Aorta (tissue), 5 donors: Measurements from ENCODE around the gene EPHB1. TPM values are rescaled to one million over a fixed set of nuclear protein-coding genes. Genes with fewer than 3 reads are reported as not detected.
"Not testable (repeated sequence)": the region's sequence is repeated elsewhere in the genome, so short reads cannot be mapped to it uniquely, and the experiment has no call there.

Experiments
- ATAC-seq: fragments of 200-7000 bp; cut with Tn5 transposase; one replicate; pipeline ENCODE4 v1.9.1; 2022; ENCODE audit warnings: moderate library complexity; ENCODE audit not compliant: low FRiP score
- DNase-seq, 2 donors: peaks; one replicate each; pipeline ENCODE4 v3.0.0-alpha.2; 2020
- H3K27ac ChIP-seq, 2 donors: one replicate each; pipeline ENCODE4 v1.5.1; 2013; ENCODE audit warnings: low read length in 2 of 2, mild to moderate bottlenecking in 2 of 2, moderate library complexity in 2 of 2, control low read depth in 1 of 2, inconsistent platforms in 1 of 2, low read depth in 1 of 2
- H3K27me3 ChIP-seq, 2 donors: one replicate each; pipeline ENCODE4 v1.6.1; 2013; ENCODE audit warnings: control low read depth in 1 of 2, low read length in 1 of 2, mild to moderate bottlenecking in 1 of 2, moderate library complexity in 1 of 2; ENCODE audit not compliant: insufficient read depth in 2 of 2, control insufficient read depth in 1 of 2
- H3K36me3 ChIP-seq, 2 donors: one replicate each; pipeline ENCODE4 v1.6.1; 2013; ENCODE audit warnings: control low read depth in 1 of 2, low read length in 1 of 2, mild to moderate bottlenecking in 1 of 2; ENCODE audit not compliant: insufficient read depth in 2 of 2, control insufficient read depth in 1 of 2
- H3K4me1 ChIP-seq, 2 donors: one replicate each; pipeline ENCODE4 v1.6.1; 2013; ENCODE audit warnings: low read length in 2 of 2, control low read depth in 1 of 2, mild to moderate bottlenecking in 1 of 2, moderate library complexity in 1 of 2; ENCODE audit not compliant: insufficient read depth in 2 of 2, control insufficient read depth in 1 of 2
- H3K4me3 ChIP-seq, 2 donors: one replicate each; pipeline ENCODE4 v1.5.1; 2013; ENCODE audit warnings: low read length in 2 of 2, control low read depth in 1 of 2, mild to moderate bottlenecking in 1 of 2
- H3K9me3 ChIP-seq: one replicate; pipeline ENCODE4 v1.6.1; 2013; ENCODE audit warnings: mild to moderate bottlenecking, low read length; ENCODE audit not compliant: control insufficient read depth
- WGBS, 2 donors: extraction: QIAGEN DNeasy Blood & Tissue Kit; methylation state at CpG; one replicate each; pipeline ENCODE4 v1.1.7; 2013; 5-methylcytosine and 5-hydroxymethylcytosine counted together
- intact Hi-C, 2 donors: fragments of 100-400 bp; cut with DNase I; formaldehyde crosslinking; loops; one replicate each; pipeline versions ENCODE4 v1.14.2 to v1.15.0; 2022
- polyA plus RNA-seq, 2 donors: library from polyadenylated mRNA; stranded (reverse); fragments of 200-250 nt; gene quantifications; one replicate each; pipeline ENCODE4 v1.2.3, GENCODE V29; 2013
- total RNA-seq, 2 donors: library from RNA; stranded (reverse); fragmentation: NEBNext Ultra II Directional; extraction: Animal tissue kit (Norgen Biotek cat#: 25700); gene quantifications; one replicate each; pipeline ENCODE4 v1.2.1, GENCODE V29; 2021
- donor health status: healthy with polysubstance abuse.
- donor health status: Bipolar disorder and iron deficiency.
- donor health status: DM: no; HTN: no; CAD: no.
- donor health status: DM: no; HTN: no; CAD: no.
- donor health status: DM: yes; HTN: yes; CAD: no.

EPHB1 gene
- total and polyA plus RNA-seq, 4 donors = 0.31 to 4.8 (median 3.6) TPM; not detected in 1

DNA sequence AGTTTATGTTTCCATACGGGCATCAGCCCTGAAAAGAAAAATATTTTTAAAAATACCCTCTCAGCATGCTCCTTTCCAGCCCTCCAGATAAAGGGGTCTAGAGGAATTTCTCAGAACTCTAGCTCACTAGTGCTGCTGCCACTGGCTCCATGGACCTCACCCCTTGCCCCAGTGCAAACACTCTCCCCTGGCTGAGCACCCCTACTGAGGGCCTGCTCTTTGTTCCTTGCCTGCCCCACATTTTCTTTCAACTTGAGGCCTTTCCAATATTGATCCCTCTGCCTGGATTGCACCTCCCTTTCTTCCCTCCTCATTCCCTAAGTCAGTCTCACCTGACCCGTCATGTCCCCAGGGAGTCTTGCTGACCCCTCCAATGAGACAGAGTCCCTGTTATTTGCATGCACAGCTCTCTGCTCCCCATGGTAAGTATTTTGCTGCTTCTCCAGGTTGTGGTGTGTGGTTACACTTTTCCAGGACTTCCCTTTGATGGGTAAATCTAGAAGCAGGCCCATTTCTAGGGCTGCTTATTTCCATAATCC is 196.5 kb downstream of the EPHB1 start:
- no peak overlapping the region for H3K4me3 ChIP-seq
- H3K9me3 ChIP-seq = no peaks in the 10 kb centered on the region
- no peak overlapping the region for H3K27ac ChIP-seq
- intact Hi-C loops = no loop called here
- 59 to 70% methylated on average over 2 of the region's 2 CpGs for WGBS, 2 donors
- H3K27me3 ChIP-seq = no peaks in the 10 kb centered on the region
- ATAC-seq (no peak), DNase-seq (no peak)
- H3K36me3 ChIP-seq = no peaks in the 10 kb centered on the region
- H3K4me1 ChIP-seq = no peaks in the 10 kb centered on the region

DNA sequence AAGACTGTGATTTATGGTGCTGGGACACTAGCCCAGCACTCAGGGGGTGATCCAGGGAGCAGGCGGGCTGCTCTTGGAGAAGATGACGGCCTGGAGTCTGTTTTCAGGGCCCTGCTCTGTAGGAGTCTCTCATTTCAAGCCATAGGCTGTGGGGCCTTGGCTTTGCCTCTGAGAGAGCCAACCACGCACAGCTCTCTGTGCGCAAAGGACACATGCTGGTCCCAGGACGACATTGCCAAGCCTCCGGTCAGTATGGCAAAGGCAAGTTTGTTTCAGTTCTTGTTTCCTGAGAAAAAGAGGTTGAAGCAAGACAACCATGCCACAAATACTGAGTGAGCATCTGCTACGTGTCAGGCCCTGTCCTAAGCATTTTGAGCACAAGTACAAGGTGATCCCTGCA is 197.1 kb downstream of the EPHB1 start:
- Histone ChIP-seq H3K27me3 (no peaks in the 10 kb centered on the region), H3K9me3 (no peaks in the 10 kb centered on the region), H3K36me3 (no peaks in the 10 kb centered on the region), H3K27ac (no peak overlapping the region), H3K4me1 (no peaks in the 10 kb centered on the region), H3K4me3 (no peak overlapping the region)
- DNase-seq (no peak), ATAC-seq (no peak)
- 86 to 88% methylated on average over 7 of the region's 7 CpGs for WGBS, 2 donors
- intact Hi-C loops = no loop called here

GRCh38 chr3:134992586-134992985 is 197.5 kb downstream of the EPHB1 start:
- no peak overlapping the region for H3K4me3 ChIP-seq
- H3K27ac ChIP-seq = no peak overlapping the region
- no peaks in the 10 kb centered on the region for H3K4me1 ChIP-seq
- WGBS, 2 donors = 60 to 88% methylated on average over 1 of the region's 1 CpG
- no peaks in the 10 kb centered on the region for H3K27me3 ChIP-seq
- DNase-seq (no peak), ATAC-seq (no peak)
- intact Hi-C loops = no loop called here
- no peaks in the 10 kb centered on the region for H3K9me3 ChIP-seq
- no peaks in the 10 kb centered on the region for H3K36me3 ChIP-seq

DNA sequence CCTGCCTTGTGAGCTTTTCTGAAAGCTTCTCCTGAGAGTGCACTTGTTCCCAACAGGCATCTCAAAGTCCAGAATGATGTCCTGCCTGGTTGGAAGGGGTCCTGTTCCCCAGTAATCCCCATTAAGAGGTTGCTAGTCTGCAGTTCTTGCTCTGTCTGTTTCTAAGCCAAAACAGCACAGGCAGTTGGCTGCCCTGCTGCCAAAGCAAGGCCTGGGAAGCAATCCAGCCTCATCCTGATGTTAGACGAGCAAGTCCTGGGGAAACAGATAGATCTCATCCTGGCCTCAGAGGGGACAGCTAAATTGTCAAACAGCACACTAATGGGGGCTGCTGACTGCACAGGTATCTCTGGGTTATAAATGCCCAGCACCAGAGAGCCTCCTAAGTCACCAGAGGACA is 198.0 kb downstream of the EPHB1 start:
- no peaks in the 10 kb centered on the region for H3K4me1 ChIP-seq
- DNase-seq = no peak
- intact Hi-C loops = no loop called here
- 20 to 37% methylated on average over 1 of the region's 1 CpG for WGBS, 2 donors
- no peak overlapping the region for H3K4me3 ChIP-seq
- no peaks in the 10 kb centered on the region for H3K36me3 ChIP-seq
- no peak overlapping the region for H3K27ac ChIP-seq
- no peaks in the 10 kb centered on the region for H3K9me3 ChIP-seq
- ATAC-seq = no peak
- H3K27me3 ChIP-seq = no peaks in the 10 kb centered on the region

DNA sequence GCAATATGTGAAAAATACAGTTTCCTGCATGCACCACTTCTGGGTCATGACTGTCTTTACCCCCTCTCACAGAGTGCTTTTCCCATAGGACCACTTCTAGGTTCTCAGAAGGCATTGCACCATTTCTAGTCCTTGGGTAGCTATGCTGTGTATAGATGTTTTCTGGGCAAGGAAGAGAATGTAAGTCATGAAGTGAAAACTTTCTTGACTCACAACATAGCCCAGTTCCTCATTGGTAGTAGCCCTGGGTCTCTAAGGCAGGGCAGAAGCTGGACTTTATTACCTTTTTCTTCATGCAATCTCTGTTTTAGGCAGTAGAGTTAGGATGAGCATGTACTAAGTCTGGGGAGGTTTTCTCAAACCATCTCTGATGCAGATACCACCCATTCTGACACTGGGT is 203.1 kb downstream of the EPHB1 start:
- Histone ChIP-seq H3K4me3 (no peak overlapping the region), H3K36me3 (no peaks in the 10 kb centered on the region), H3K27ac (no peak overlapping the region), H3K27me3 (no peaks in the 10 kb centered on the region), H3K4me1 (no peaks in the 10 kb centered on the region), H3K9me3 (no peaks in the 10 kb centered on the region)
- DNase-seq = no peak
- intact Hi-C loops = no loop called here
- ATAC-seq = no peak

- Histone ChIP-seq H3K27me3 (no peaks in the 10 kb centered on the region), H3K36me3 (no peaks in the 10 kb centered on the region), H3K27ac (no peak overlapping the region), H3K4me3 (no peak overlapping the region), H3K4me1 (no peaks in the 10 kb centered on the region), H3K9me3 (no peaks in the 10 kb centered on the region)
- WGBS, 2 donors = 71 to 72% methylated on average over 3 of the region's 3 CpGs
- no peak for DNase-seq
- intact Hi-C loops = no loop called here
- no peak for ATAC-seq
Measured at GRCh38 chr3:134998855-134999254, 203.8 kb downstream of the EPHB1 start.

- no peak for DNase-seq
- H3K9me3 ChIP-seq = no peaks in the 10 kb centered on the region
- H3K4me1 ChIP-seq = no peaks in the 10 kb centered on the region
- WGBS, 2 donors = 56 to 65% methylated on average over 4 of the region's 4 CpGs
- no peak for ATAC-seq
- H3K4me3 ChIP-seq = no peak overlapping the region
- intact Hi-C loops = no loop called here
- no peak overlapping the region for H3K27ac ChIP-seq
- H3K27me3 ChIP-seq = no peaks in the 10 kb centered on the region
- no peaks in the 10 kb centered on the region for H3K36me3 ChIP-seq
Measured at GRCh38 chr3:135000465-135000864, 205.4 kb downstream of the EPHB1 start.

- H3K9me3 ChIP-seq, DNase-seq, H3K4me3 ChIP-seq, H3K27me3 ChIP-seq, H3K27ac ChIP-seq, H3K36me3 ChIP-seq, ATAC-seq, intact Hi-C loops, H3K4me1 ChIP-seq: not testable (repeated sequence)
- 94 to 97% methylated on average over 14 to 19 of the region's 19 CpGs for WGBS, 2 donors
Measured at GRCh38 chr3:135005616-135006015, 210.6 kb downstream of the EPHB1 start.

GRCh38 chr3:135007607-135008006 is 212.5 kb downstream of the EPHB1 start:
- ATAC-seq (no peak), DNase-seq (no peak)
- Histone ChIP-seq H3K27ac (no peak overlapping the region), H3K4me1 (no peaks in the 10 kb centered on the region), H3K36me3 (no peaks in the 10 kb centered on the region), H3K4me3 (no peak overlapping the region), H3K9me3 (no peaks in the 10 kb centered on the region), H3K27me3 (no peaks in the 10 kb centered on the region)
- intact Hi-C loops = no loop called here
- 23 to 25% methylated on average over 7 of the region's 7 CpGs for WGBS, 2 donors
